Measurements from ENCODE around the gene SAP130. TPM values are rescaled to one million over a fixed set of nuclear protein-coding genes. Genes with fewer than 3 reads are reported as not detected.

SAP130 gene
- total RNA-seq, 1 donor from 2014 or later: 38.5 TPM

- DNase-seq (ENCODE audit: low spot score in 2 of 2, unreplicated experiment in 2 of 2): no peak
- no peak overlapping the region for H3K4me3 Mint-ChIP-seq
- H3K9me3 Mint-ChIP-seq: peaks cover 56% of the 10 kb centered on the region
- no peak overlapping the region for H3K27ac Mint-ChIP-seq
- no peaks in the 10 kb centered on the region for H3K27me3 Mint-ChIP-seq (ENCODE audit: low read depth)
- TF ChIP-seq CTCF (IDR thresholded peaks at IDR 0.05; ENCODE audit: unreplicated experiment): no peak
- peaks cover 8% of the 10 kb centered on the region for H3K4me1 Mint-ChIP-seq
- peaks cover 8% of the 10 kb centered on the region for H3K36me3 Mint-ChIP-seq
Measured at GRCh38 chr2:128043041-128043440, 15.2 kb upstream of the SAP130 start.

GRCh38 chr2:128041561-128041960 is 13.7 kb upstream of the SAP130 start:
- TF ChIP-seq CTCF (IDR thresholded peaks at IDR 0.05; ENCODE audit: unreplicated experiment): no peak
- Mint-ChIP-seq H3K27me3 (ENCODE audit: low read depth) (no peaks in the 10 kb centered on the region), H3K4me3 (no peak overlapping the region), H3K27ac (no peak overlapping the region), H3K4me1 (peaks cover 8% of the 10 kb centered on the region), H3K9me3 (peaks cover 60% of the 10 kb centered on the region), H3K36me3 (peaks cover 9% of the 10 kb centered on the region)
- no peak for DNase-seq (ENCODE audit: low spot score in 2 of 2, unreplicated experiment in 2 of 2)

GRCh38 chr2:128040166-128040771 is 12.4 kb upstream of the SAP130 start:
- TF ChIP-seq CTCF (IDR thresholded peaks at IDR 0.05; ENCODE audit: unreplicated experiment): no peak
- Mint-ChIP-seq H3K4me1 (peaks cover 8% of the 10 kb centered on the region), H3K27ac (no peak overlapping the region), H3K36me3 (peaks cover 9% of the 10 kb centered on the region), H3K4me3 (no peak overlapping the region), H3K9me3 (peaks cover 62% of the 10 kb centered on the region), H3K27me3 (ENCODE audit: low read depth) (no peaks in the 10 kb centered on the region)
- DNase-seq (ENCODE audit: low spot score in 2 of 2, unreplicated experiment in 2 of 2): no peak

- Mint-ChIP-seq H3K27me3 (ENCODE audit: low read depth) (no peaks in the 10 kb centered on the region), H3K27ac (no peak overlapping the region), H3K4me1 (peaks cover 8% of the 10 kb centered on the region), H3K9me3 (peaks cover 67% of the 10 kb centered on the region), H3K36me3 (peaks cover 9% of the 10 kb centered on the region), H3K4me3 (no peak overlapping the region)
- DNase-seq (ENCODE audit: low spot score in 2 of 2, unreplicated experiment in 2 of 2): no peak
- no peak for TF ChIP-seq CTCF (IDR thresholded peaks at IDR 0.05; ENCODE audit: unreplicated experiment)
Measured at GRCh38 chr2:128039535-128039934, 11.7 kb upstream of the SAP130 start.

GRCh38 chr2:128038411-128038810 is 10.6 kb upstream of the SAP130 start:
- peaks cover 9% of the 10 kb centered on the region for H3K36me3 Mint-ChIP-seq
- no peak overlapping the region for H3K4me3 Mint-ChIP-seq

More at GRCh38 chr2:128038411-128038810, 10.6 kb upstream of the SAP130 start:
- Mint-ChIP-seq H3K27ac (no peak overlapping the region), H3K9me3 (peaks cover 60% of the 10 kb centered on the region), H3K4me1 (peaks cover 8% of the 10 kb centered on the region), H3K27me3 (ENCODE audit: low read depth) (no peaks in the 10 kb centered on the region)
- no peak for TF ChIP-seq CTCF (IDR thresholded peaks at IDR 0.05; ENCODE audit: unreplicated experiment)
- DNase-seq (ENCODE audit: low spot score in 2 of 2, unreplicated experiment in 2 of 2): no peak
